Esophagus muscularis mucosa (tissue), 4 donors: ENCODE data around the gene PTPN11. TPM values are rescaled to one million over a fixed set of nuclear protein-coding genes. Genes with fewer than 3 reads are reported as not detected.

Source experiments
- DNase-seq: peaks from one replicate; pipeline ENCODE4 v3.0.0-alpha.2; 2017; ENCODE audit errors: extremely low spot score
- H3K27ac ChIP-seq, 4 donors: fragments of 200-600 bp; sonication (generic); replicated peaks in 1 of 4; 1 replicate in 3 of 4; 2 replicates in 1 of 4; pipeline ENCODE4 v1.5.1; 2016 to 2019; ENCODE audit warnings: mild to moderate bottlenecking in 1 of 4
- H3K27me3 ChIP-seq, 4 donors: fragments of 200-600 bp; sonication (generic); one replicate each; pipeline versions ENCODE4 v1.5.1 to v1.6.0; 2016 to 2019
- H3K36me3 ChIP-seq, 4 donors: fragments of 200-600 bp; sonication (generic); one replicate each; pipeline ENCODE4 v1.5.1; 2016 to 2019
- H3K4me1 ChIP-seq, 4 donors: fragments of 200-600 bp; sonication (generic); one replicate each; pipeline ENCODE4 v1.5.1; 2016 to 2019
- H3K4me3 ChIP-seq, 4 donors: fragments of 200-600 bp; sonication (generic); 1 replicate in 2 of 4; 2 replicates in 2 of 4; pipeline ENCODE4 v1.5.1; 2016 to 2019; ENCODE audit warnings: mild to moderate bottlenecking in 4 of 4, moderate library complexity in 1 of 4
- H3K9me3 ChIP-seq, 4 donors: fragments of 200-600 bp; sonication (generic); 1 replicate in 3 of 4; 2 replicates in 1 of 4; pipeline ENCODE4 v1.5.1; 2016 to 2019
- EP300 ChIP-seq: sonication (generic); formaldehyde crosslinking; IDR thresholded peaks from one replicate; pipeline ENCODE4 v1.6.1; 2017; ENCODE audit warnings: antibody characterized with exemption
- POLR2A ChIP-seq: fragments of 450-650 bp; IDR thresholded peaks from one replicate; pipeline ENCODE4 v1.6.1; 2017; ENCODE audit warnings: antibody characterized with exemption, moderate library complexity, mild to moderate bottlenecking, low read depth
- POLR2AphosphoS5 ChIP-seq, 2 donors: sonication (generic); formaldehyde crosslinking; IDR thresholded peaks; one replicate each; pipeline ENCODE4 v1.6.1; 2017; ENCODE audit warnings: antibody characterized with exemption in 2 of 2
- WGBS: methylation state at CpG from one replicate; pipeline ENCODE4 v1.1.5; 2018; 5-methylcytosine and 5-hydroxymethylcytosine counted together
- intact Hi-C: fragments of 100-400 bp; cut with DNase I; formaldehyde crosslinking; loops from one replicate; pipeline ENCODE4 v1.15.1; 2023
- total RNA-seq, 4 donors: library from RNA; depleted of rRNA; stranded (reverse); fragments of >200 nt; gene quantifications; one replicate each; pipeline versions ENCODE4 v1.1.0 to v1.2.1, GENCODE V29; 2016
- TF ChIP-seq, protein P1 (sequence below), 3 experiments: fragments of 200-600 bp in 2 of 3; fragments of 450-650 bp in 1 of 3; sonication (generic) in 2 of 3; IDR thresholded peaks; one replicate each; pipeline ENCODE4 v1.5.1; 2017 to 2019; ENCODE audit warnings: antibody characterized with exemption in 3 of 3, mild to moderate bottlenecking in 2 of 3, moderate library complexity in 1 of 3

Gene PTPN11
- total RNA-seq, 4 donors from 2014 or later = 132 to 142 (median 139) TPM

DNA sequence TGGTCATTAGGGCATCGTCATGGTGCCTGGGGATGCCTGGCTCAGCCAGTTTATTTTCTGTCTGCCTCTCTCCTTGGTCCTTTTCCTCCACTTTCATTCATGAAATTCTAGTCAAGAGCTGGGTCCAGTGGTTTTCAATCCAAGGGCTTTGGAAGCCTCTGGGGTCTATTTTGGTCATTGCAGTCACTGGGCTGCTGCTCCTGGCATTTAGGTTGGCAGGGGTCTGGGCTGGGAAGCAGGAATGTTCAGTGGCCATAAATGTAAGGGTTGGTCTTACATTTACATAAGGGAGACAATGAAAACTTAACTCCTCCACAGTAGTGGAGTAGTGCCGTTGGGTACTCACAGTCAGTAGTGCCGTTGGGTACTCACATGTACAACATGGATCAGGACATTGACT lies 48.1 kb downstream of the PTPN11 start:
- H3K27ac ChIP-seq = no peak overlapping the region
- 90% methylated on average over 3 of the region's 3 CpGs for WGBS
- intact Hi-C loops = no loop called here

DNA sequence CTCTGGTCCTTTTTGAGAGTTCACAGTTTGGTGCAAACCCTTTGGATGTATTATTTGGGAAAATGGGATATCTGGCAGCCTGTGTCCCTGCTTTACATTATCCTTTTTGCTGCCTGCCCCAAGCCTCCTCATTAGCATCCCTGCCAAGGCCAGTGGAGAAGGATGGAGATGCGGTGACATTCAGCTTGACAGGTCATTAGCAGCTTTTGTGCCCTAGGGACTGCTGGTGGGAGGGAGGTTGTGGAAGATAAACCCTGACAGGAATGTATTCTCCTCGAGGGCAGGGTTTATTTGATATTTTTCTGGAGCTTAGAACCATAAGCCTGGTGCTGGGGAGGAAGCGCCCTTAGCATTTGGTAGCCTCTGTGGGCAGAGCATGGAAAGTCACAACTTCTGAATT lies 49.3 kb downstream of the PTPN11 start:
- DNase-seq = no peak
- intact Hi-C loops = no loop called here
- H3K27me3 ChIP-seq = no peaks in the 10 kb centered on the region
- H3K4me3 ChIP-seq = no peak overlapping the region
- TF ChIP-seq, protein P1, sequence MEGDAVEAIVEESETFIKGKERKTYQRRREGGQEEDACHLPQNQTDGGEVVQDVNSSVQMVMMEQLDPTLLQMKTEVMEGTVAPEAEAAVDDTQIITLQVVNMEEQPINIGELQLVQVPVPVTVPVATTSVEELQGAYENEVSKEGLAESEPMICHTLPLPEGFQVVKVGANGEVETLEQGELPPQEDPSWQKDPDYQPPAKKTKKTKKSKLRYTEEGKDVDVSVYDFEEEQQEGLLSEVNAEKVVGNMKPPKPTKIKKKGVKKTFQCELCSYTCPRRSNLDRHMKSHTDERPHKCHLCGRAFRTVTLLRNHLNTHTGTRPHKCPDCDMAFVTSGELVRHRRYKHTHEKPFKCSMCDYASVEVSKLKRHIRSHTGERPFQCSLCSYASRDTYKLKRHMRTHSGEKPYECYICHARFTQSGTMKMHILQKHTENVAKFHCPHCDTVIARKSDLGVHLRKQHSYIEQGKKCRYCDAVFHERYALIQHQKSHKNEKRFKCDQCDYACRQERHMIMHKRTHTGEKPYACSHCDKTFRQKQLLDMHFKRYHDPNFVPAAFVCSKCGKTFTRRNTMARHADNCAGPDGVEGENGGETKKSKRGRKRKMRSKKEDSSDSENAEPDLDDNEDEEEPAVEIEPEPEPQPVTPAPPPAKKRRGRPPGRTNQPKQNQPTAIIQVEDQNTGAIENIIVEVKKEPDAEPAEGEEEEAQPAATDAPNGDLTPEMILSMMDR (IDR thresholded peaks at IDR 0.05) = no peak
- TF ChIP-seq POLR2AphosphoS5 (IDR thresholded peaks at IDR 0.05) (no peak), POLR2A (no peak), EP300 (no peak)
- H3K4me1 ChIP-seq = no peaks in the 10 kb centered on the region
- H3K27ac ChIP-seq = no peak overlapping the region
- no peaks in the 10 kb centered on the region for H3K9me3 ChIP-seq
- peaks cover 4 to 42% (median 13%) of the 10 kb centered on the region in 4 donors for H3K36me3 ChIP-seq
- 66% methylated on average over 3 of the region's 3 CpGs for WGBS

More for the DNA sequence above, 48.1 kb downstream of the PTPN11 start:
- no peaks in the 10 kb centered on the region for H3K4me1 ChIP-seq
- TF ChIP-seq EP300 = no peak
- TF ChIP-seq POLR2AphosphoS5 (IDR thresholded peaks at IDR 0.05) = no peak
- TF ChIP-seq, protein P1 (IDR thresholded peaks at IDR 0.05) = no peak
- no peak for TF ChIP-seq POLR2A
- no peaks in the 10 kb centered on the region for H3K9me3 ChIP-seq
- no peaks in the 10 kb centered on the region for H3K27me3 ChIP-seq
- no peak overlapping the region for H3K4me3 ChIP-seq
- no peak for DNase-seq
- peaks cover 0 to 32% (median 9%) of the 10 kb centered on the region in 4 donors for H3K36me3 ChIP-seq

DNA sequence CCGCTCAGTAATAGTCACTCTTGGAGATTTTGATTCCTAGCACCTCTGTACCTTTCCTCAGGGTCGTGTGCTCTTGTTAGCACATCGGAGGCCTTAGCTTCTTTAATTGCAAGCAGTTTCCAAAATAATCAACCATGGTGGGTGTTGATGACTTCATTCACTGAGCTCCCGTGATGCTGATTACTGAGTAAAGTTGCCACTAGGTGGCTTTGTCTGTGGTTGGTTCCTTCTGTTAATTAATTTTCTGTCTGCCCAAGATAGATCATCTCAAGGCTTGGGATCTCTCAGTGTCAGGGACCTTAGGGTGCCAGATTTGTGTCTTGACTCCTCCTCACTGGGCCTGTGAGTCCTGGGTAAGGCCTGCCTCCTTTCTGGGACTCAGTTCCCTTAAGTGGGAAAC lies 54.3 kb downstream of the PTPN11 start:
- H3K27me3 ChIP-seq = no peaks in the 10 kb centered on the region
- H3K27ac ChIP-seq = no peak overlapping the region
- no peak for TF ChIP-seq EP300
- TF ChIP-seq, protein P1 (IDR thresholded peaks at IDR 0.05) = no peak
- no peak for TF ChIP-seq POLR2AphosphoS5 (IDR thresholded peaks at IDR 0.05)
- no peak for TF ChIP-seq POLR2A
- intact Hi-C loops = no loop called here
- no peaks in the 10 kb centered on the region for H3K9me3 ChIP-seq
- H3K36me3 ChIP-seq = peaks cover 41 to 77% (median 55%) of the 10 kb centered on the region in 4 donors
- no peak overlapping the region for H3K4me3 ChIP-seq
- DNase-seq = no peak
- WGBS = 82% methylated on average over 4 of the region's 4 CpGs
- H3K4me1 ChIP-seq = no peaks in the 10 kb centered on the region

DNA sequence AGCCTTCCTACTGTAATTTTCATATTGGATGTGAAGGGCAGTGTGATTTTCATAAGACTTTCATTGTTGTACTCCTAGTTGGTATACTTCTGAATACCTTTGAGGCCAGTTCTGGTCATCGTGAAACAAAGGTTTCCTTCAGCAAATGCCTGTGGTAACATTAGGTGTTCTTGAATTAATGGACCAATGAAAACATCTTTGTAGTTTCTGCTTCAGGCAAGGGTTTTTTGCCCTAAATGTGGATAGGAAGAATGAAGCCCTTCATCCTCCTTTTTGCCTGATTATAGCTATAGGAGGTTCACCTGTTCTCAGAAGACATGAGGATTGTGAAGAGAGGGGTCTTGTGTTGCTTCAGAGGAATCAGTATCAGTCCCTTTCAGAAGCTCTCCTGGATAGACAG lies 60.7 kb downstream of the PTPN11 start:
- 92% methylated on average over 1 of the region's 1 CpG for WGBS
- intact Hi-C loops = no loop called here

More for the DNA sequence above, 60.7 kb downstream of the PTPN11 start:
- H3K4me1 ChIP-seq = no peaks in the 10 kb centered on the region
- DNase-seq = no peak
- no peak for TF ChIP-seq EP300
- TF ChIP-seq, protein P1 (IDR thresholded peaks at IDR 0.05) = no peak
- TF ChIP-seq POLR2A = no peak
- no peak for TF ChIP-seq POLR2AphosphoS5 (IDR thresholded peaks at IDR 0.05)
- no peak overlapping the region for H3K27ac ChIP-seq
- H3K9me3 ChIP-seq = no peaks in the 10 kb centered on the region
- peaks cover 59 to 100% (median 90%) of the 10 kb centered on the region in 4 donors for H3K36me3 ChIP-seq
- no peaks in the 10 kb centered on the region for H3K27me3 ChIP-seq
- no peak overlapping the region for H3K4me3 ChIP-seq
